DND-41 (cell line): ENCODE results near the gene MYO1D.
A peak's percentile ranks its signal among the peaks of the same experiment; 100 is the strongest.

Source experiments
- ATAC-seq: fragments of 200-7000 bp; cut with Tn5 transposase; 3 replicates; pipeline ENCODE4 v1.9.1; 2021; ENCODE audit warnings: low read depth; ENCODE audit not compliant: insufficient read depth
- DNase-seq: peaks from one replicate; pipeline ENCODE4 v3.0.0-alpha.2; 2020
- H2AFZ ChIP-seq: 2 replicates; pipeline ENCODE4 v1.6.0; 2012; ENCODE audit warnings: low read depth, low read length
- H3K27ac ChIP-seq: 2 replicates; pipeline ENCODE4 v1.5.1; 2012; ENCODE audit warnings: low read length, inconsistent platforms
- H3K27me3 ChIP-seq: fragments of 200-600 bp; sonication (generic); 2 replicates; pipeline ENCODE4 v1.6.0; 2012; ENCODE audit warnings: low read length, mild to moderate bottlenecking, inconsistent platforms; ENCODE audit not compliant: insufficient read depth, poor library complexity
- H3K36me3 ChIP-seq: 2 replicates; pipeline ENCODE4 v1.5.1; 2012; ENCODE audit warnings: low read length, inconsistent platforms; ENCODE audit not compliant: insufficient read depth
- H3K4me1 ChIP-seq: 2 replicates; pipeline ENCODE4 v1.5.1; 2012; ENCODE audit warnings: mild to moderate bottlenecking, low read length; ENCODE audit not compliant: insufficient read depth
- H3K4me2 ChIP-seq: 2 replicates; pipeline ENCODE4 v1.6.0; 2012; ENCODE audit warnings: mild to moderate bottlenecking, moderate library complexity, low read length, inconsistent platforms; ENCODE audit not compliant: insufficient read depth
- H3K4me3 ChIP-seq, 2 experiments: fragments of 200-600 bp in 1 of 2; shearing (Covaris generic) in 1 of 2; 2 replicates each; pipeline ENCODE4 v1.5.1; 2012 to 2016; ENCODE audit warnings: inconsistent platforms in 2 of 2, low read length in 2 of 2, mild to moderate bottlenecking in 2 of 2, low read depth in 1 of 2, moderate library complexity in 1 of 2
- H3K79me2 ChIP-seq: 2 replicates; pipeline ENCODE4 v1.6.0; 2012; ENCODE audit warnings: low read length, inconsistent platforms; ENCODE audit not compliant: insufficient read depth
- H3K9ac ChIP-seq: 2 replicates; pipeline ENCODE4 v1.6.0; 2012; ENCODE audit warnings: low read depth, mild to moderate bottlenecking, inconsistent platforms, low read length, moderate library complexity
- H3K9me3 ChIP-seq: 2 replicates; pipeline ENCODE4 v1.5.1; 2012; ENCODE audit warnings: low read length, moderate library complexity, mild to moderate bottlenecking, inconsistent platforms; ENCODE audit not compliant: insufficient read depth, severe bottlenecking
- H4K20me1 ChIP-seq: 2 replicates; pipeline ENCODE4 v1.6.0; 2012; ENCODE audit warnings: low read length; ENCODE audit not compliant: insufficient read depth
- EZH2 ChIP-seq: IDR thresholded peaks from 3 replicates; pipeline ENCODE4 v1.6.1; 2012; ENCODE audit warnings: borderline replicate concordance, low read depth, mild to moderate bottlenecking, moderate library complexity, low read length, inconsistent platforms; ENCODE audit not compliant: severe bottlenecking
- TF ChIP-seq, protein P1 (sequence below): IDR thresholded peaks from 2 replicates; pipeline ENCODE4 v1.5.1; 2012; ENCODE audit warnings: borderline replicate concordance, low read length, moderate library complexity, mild to moderate bottlenecking; ENCODE audit not compliant: poor library complexity, severe bottlenecking; ENCODE audit errors: extremely low read depth

MYO1D gene

DNA sequence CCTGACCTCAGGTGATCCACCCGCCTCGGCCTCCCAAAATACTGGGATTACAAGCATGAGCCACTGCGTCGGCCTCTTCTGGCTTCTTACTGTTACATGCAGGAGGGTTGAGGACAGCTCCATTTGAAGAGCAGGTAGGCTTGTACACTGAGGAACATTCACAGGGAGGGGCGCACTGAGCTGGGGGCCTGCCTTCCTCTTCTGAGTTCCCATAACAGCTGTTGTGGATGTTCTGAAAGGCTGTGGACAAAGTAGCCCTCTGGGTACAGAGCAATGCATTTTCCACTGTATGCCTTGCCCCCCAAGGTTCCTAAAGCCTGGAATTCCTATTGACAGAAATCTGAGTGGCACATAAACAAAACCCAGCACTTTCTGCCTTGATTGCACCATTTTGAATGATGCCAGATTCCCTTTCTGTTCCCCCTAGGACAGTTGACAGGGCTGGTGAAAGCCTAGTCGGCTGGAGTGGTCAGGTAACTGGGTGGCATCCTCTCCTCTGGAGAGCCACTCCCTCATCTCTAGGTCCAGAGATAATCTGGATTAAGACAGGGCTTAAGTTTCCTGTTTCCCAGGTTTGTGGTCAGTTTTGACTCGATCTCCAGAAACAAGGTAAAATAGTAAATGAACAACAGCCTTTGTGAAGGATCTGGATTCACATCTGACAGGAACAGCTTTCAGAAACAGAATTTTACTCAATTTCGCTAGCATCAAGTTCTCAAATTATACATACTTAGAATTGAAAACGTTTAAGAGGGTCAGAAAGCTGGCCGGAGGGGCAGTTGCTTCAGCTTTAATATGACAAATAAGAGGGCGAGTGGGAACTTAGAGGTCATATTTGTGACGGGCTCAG is 391.4 kb downstream of the MYO1D start:
- peak overlapping the region in 1 of 2 experiments; percentile 70; a peak in 1 of 4 replicates for H3K4me3 ChIP-seq

DNA sequence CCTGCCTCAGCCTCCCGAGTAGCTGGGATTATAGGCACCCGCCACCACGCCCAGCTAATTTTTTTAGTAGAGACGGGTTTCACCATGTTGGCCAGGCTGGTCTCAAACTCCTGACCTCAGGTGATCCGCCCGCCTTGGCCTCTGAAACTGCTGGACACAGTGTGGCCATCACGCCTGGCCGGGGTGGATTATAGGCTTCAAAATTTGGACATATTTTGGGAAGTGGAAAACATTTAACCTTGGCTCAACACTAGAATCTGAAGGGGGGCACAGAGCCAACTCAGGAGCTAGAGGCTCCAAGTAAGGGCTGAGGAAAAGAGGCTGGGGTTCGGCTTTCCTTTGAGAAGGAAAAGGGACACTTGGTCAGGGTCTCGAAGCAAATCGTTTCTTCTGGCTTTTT is 392.3 kb downstream of the MYO1D start:
- Histone ChIP-seq H2AFZ (no peak overlapping the region), H3K36me3 (peaks cover 50% of the 10 kb centered on the region), H3K4me3 (no peak overlapping the region), H3K9ac (no peak overlapping the region), H3K27ac (no peak overlapping the region), H3K4me1 (peaks cover 25% of the 10 kb centered on the region), H3K79me2 (peaks cover 9% of the 10 kb centered on the region; the same call in 1 of the 2 replicates), H3K27me3 (no peaks in the 10 kb centered on the region), H4K20me1 (peaks cover 19% of the 10 kb centered on the region), H3K9me3 (no peaks in the 10 kb centered on the region), H3K4me2 (no peak overlapping the region)
- TF ChIP-seq, protein P1, sequence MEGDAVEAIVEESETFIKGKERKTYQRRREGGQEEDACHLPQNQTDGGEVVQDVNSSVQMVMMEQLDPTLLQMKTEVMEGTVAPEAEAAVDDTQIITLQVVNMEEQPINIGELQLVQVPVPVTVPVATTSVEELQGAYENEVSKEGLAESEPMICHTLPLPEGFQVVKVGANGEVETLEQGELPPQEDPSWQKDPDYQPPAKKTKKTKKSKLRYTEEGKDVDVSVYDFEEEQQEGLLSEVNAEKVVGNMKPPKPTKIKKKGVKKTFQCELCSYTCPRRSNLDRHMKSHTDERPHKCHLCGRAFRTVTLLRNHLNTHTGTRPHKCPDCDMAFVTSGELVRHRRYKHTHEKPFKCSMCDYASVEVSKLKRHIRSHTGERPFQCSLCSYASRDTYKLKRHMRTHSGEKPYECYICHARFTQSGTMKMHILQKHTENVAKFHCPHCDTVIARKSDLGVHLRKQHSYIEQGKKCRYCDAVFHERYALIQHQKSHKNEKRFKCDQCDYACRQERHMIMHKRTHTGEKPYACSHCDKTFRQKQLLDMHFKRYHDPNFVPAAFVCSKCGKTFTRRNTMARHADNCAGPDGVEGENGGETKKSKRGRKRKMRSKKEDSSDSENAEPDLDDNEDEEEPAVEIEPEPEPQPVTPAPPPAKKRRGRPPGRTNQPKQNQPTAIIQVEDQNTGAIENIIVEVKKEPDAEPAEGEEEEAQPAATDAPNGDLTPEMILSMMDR, result no peak
- no peak for TF ChIP-seq EZH2
- DNase-seq (no peak), ATAC-seq (no peak)

More for the DNA sequence above, 391.4 kb downstream of the MYO1D start:
- DNase-seq (no peak), ATAC-seq (no peak)
- Histone ChIP-seq H3K4me1 (peaks cover 28% of the 10 kb centered on the region), H3K27ac (no peak overlapping the region), H3K9ac (peak overlapping the region; percentile 70), H3K9me3 (no peaks in the 10 kb centered on the region), H4K20me1 (peaks cover 20% of the 10 kb centered on the region), H3K27me3 (no peaks in the 10 kb centered on the region), H2AFZ (peak overlapping the region; percentile 66; the same call in 1 of the 2 replicates), H3K79me2 (peaks cover 9% of the 10 kb centered on the region; the same call in 1 of the 2 replicates), H3K36me3 (peaks cover 48% of the 10 kb centered on the region), H3K4me2 (peak overlapping the region; percentile 81)
- TF ChIP-seq EZH2, result no peak
- TF ChIP-seq, protein P1, result no peak

DNA sequence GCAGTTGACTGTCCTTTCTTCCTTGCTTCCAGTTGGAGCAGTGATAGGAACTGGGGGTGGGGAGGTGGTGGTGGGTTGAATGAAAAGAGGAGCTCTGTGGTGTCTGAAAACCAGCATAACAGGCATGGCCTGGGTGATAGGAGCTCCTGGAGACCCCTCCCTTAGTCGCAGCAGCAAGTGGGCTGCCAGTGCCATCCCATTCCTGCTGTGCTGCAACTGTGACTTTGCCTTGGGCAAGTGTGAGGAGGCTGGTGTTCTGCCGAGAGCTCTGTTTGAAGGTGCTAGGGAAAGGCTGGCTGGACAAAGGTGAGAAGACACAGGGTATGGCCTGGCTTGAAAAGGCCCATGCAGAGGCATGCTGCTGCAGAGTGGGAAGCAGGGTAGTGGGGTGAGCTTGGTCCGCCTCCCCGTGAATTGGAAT is 392.9 kb downstream of the MYO1D start:
- Histone ChIP-seq H4K20me1 (peaks cover 16% of the 10 kb centered on the region), H3K4me3 (no peak overlapping the region), H3K27ac (no peak overlapping the region), H2AFZ (no peak overlapping the region), H3K4me1 (peaks cover 24% of the 10 kb centered on the region), H3K4me2 (no peak overlapping the region), H3K36me3 (peaks cover 51% of the 10 kb centered on the region), H3K79me2 (peaks cover 9% of the 10 kb centered on the region; the same call in 1 of the 2 replicates), H3K9ac (no peak overlapping the region), H3K9me3 (no peaks in the 10 kb centered on the region), H3K27me3 (no peaks in the 10 kb centered on the region)
- TF ChIP-seq EZH2, result no peak
- TF ChIP-seq, protein P1, result no peak
- DNase-seq (no peak), ATAC-seq (no peak)
